ENCODE measurements around the gene SGO1.

SGO1 gene

DNA sequence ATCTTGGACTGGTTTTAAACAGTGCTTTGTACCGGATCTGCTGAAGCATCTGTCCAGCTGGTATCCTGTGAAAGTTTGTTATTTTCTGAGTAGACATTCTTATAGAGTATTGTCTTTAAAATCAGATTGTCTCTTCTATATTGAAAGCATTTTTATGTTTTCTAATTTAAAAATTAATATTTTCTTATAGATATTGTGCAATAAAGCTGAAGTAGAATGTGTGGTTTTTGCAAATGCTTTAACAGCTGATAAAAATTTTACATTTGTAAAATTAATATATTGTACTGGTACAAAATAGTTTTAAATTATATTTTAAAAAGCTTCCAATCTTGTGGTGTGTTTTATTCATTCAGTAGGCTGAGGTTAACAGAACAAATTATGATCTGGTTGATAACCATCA lies 31.9 kb downstream of the SGO1 start:
- DNase-seq, result no peak

DNA sequence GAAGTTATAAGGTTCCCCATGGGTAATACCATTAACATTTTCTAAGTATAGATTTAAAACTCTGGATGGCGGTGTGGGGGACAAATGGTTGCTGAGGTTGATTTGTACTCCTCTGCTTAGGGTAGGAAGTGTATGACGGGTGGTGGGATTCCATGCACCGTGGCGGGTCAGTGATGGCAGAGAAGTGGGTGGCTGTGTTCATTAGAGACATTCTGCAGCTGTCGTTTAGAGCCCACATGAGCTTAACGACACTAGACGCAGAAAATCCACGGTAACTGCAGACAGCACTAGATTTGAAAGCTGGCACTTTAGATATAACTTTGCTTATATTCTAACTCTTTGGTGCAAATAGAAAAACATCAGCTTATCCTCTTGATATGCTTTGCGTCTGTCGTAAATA lies 37.5 kb downstream of the SGO1 start:
- DNase-seq, result no peak

DNA sequence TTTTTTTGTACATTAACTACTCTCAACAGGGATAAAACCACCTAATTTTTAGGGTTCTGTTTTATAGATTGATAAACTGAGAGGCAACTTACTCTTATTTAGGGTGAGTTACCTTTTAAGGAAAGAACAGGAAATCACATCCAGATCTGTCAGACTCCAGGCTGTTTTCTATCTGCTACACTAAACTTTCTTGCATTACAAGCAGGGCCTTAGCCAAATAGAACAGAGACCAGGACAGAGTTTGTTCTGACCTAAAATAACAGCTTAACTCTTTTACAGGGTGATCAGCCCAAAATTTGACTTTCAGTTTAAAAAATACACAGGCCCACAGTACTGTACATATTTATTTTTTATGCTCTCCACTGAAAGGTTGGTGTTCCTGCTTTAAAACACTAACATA lies 38.6 kb downstream of the SGO1 start:
- no peak for DNase-seq

DNA sequence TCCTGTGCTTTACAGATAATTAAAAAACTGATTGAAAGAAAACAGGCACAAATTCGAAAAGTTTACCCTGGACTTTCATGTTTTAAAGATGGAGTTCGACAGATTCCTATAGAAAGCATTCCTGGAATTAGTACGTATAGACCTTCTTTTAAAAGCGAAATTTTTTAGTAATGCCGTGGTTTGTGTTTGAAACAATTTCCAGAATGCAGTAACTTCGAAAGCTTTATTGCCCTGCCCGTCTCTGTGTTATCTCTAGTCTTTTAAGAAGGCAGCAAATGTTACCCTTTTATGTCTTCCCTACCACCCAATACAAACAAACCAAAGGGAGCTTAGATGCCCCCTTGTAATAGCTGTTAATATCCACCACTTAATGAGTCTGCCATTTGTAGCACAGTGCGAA lies 39.7 kb downstream of the SGO1 start:
- no peak for DNase-seq

DNA sequence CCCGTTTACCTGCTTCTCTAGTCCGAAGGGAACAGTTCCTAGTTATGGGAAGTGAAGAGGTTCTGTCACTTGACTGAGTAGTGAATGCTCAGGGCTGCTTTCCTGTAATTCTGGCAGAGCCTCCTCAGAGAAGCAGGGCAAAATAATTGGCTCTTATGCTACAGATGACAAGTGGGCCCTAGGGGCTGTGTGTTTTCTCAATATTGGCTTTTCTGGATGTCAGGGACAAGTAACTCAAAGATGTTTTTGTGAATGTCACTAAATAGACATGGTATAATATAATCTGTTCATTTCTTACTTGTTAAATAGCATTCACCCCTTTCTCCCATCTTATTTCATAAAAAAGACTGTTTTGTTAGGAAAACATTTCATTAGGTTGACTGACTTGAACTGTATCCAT lies 40.1 kb downstream of the SGO1 start:
- DNase-seq, result no peak

DNA sequence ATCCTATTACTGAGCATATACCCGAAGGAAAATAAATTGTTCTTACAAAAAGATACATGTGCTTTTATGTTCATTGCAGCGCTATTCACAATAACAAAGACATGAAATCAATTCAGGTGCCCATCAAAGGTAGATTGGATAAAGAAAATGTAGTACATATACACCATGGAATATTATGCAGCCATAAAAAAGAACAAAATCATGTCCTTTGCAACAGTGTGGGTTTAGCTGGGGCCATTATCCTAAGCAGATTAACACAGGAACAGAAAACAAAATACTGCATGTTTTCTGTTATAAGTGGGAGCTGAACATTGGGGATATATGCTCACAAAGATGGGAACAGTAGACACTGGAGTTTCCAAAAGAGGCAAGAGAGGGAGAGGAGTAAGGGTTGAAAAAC lies 42.5 kb downstream of the SGO1 start:
- no peak for DNase-seq

DNA sequence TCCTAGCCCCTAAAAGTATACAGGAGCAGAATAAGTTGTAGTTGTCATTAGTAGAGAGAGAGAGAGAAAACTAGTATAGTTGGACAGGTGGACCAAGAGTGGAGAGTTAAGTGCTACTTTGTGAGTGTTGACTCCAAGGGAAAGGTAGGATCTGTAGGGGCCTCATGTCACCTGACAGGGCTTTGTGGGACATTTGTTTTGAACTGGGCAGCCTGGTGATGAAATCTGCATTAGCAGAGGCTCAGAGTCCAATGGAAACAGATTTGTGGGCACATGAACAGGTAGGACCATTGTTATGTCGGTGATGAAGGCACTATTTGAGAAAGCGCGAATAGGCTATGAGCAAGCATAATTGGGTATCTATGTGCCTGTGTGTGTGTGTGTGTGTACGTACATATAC lies 43.5 kb downstream of the SGO1 start:
- DNase-seq, result no peak

DNA sequence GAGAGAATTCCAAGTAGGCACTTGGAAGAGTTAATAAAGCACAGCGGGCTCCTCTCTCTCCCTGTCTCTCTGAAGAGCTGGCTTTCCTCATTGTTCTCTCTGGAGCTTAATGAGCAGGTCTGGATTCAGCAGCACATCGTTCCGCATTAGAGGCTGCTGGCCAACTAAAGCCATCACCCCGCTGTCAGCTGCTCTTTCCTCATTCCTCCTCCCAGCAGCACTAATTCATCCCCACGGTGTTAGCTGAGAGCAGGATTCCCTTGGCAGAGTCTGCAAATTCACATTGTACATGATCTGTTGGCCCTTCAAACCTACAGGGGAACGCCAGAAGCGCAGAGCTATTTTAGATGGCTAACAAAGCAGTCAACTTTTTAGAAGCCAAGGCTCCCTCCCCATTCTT lies 44.2 kb downstream of the SGO1 start:
- no peak for DNase-seq

DNA sequence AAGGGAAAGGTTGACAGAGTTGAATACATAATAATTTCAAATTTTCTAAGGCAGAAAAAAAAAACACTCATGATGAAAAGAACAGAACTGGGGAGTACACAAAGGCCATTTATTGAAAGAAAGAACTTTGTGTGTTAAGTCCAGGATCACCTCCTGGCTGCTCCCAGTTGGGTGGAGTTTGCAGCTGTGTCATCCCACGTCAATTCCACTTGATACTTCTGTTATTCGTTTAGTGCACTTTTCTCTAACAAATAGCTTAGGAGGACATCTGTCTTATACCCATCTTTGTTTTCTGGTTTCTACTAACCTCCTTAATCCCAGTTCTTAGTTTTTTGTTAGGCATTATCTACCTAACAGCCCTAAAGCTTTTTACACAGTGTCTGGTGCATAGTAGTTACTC lies 44.7 kb downstream of the SGO1 start:
- DNase-seq, result no peak

DNA sequence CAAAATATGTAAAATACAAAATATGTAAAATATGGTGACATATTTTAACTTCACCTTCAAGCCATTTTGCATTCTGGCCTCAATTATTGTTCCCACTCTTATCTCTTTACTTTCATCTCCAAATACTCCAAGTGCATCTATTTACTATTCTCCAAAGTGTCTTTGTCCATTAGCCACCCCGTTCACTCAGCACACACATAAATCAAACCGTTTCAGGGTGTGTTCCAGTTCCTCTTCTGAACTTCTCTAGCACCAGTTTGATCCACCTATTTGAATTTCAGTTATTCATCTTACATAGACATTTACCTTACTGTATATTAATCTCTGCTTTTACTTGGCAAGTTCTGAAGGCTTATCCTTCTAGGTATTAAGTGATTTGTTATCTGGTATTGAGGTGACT lies 45.1 kb downstream of the SGO1 start:
- no peak for DNase-seq

DNA sequence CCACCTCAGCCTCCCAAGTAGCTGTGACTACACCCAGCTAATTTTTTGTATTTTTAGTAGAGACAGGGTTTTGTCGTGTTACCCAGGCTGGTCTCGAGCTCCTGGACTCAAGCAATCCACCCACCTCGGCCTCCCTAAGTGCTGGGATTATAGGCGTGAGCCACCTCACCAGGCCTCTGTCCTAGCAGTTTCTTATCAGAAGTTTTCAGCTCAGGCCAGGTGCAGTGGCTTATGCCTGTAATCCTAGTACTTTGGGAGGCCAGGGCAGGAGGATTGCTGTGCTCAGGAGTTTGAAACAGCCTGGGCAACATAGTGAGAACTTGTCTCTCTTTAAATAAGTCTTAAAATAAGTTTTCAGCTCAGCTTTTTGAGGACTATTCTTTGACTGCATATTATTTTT lies 48.4 kb downstream of the SGO1 start:
- DNase-seq, result no peak

DNA sequence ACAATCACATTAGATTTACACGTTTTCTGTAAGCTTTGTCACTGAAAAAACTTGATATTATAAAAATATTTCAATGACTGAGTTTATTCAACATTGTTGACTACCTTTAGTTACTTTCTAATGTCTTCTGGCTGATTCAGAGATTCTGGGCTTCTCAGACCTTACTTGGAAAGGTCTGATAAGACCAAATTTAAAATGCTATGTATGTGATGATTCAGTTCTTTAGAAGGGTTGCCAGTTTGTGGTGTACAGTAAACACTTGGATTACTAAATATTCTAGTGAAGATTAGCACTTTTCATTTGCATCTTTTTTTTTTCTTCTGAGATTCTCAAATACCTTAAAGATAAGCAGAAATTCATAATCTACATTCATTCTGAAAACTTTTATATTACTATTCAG lies 49.8 kb downstream of the SGO1 start:
- no peak for DNase-seq

DNA sequence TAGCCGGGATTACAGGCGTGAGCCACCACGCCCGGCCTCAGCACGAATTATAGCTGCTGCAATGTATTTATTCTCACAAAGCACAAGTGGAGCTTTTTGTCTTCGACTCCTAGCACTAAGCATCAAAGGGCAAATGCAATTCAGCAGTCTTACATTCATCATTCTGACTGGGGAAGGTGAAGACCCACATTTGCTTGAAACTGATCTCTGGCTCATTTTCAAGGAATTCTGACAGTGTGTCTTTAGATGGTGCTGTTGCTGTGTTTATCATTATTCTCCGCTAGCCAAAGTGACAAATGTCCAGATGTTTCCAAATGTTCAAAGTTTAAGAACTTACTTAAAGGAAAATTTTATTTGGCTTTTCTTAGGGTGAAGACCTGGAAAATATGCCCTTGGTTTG lies 55.9 kb downstream of the SGO1 start:
- no peak for DNase-seq

DNA sequence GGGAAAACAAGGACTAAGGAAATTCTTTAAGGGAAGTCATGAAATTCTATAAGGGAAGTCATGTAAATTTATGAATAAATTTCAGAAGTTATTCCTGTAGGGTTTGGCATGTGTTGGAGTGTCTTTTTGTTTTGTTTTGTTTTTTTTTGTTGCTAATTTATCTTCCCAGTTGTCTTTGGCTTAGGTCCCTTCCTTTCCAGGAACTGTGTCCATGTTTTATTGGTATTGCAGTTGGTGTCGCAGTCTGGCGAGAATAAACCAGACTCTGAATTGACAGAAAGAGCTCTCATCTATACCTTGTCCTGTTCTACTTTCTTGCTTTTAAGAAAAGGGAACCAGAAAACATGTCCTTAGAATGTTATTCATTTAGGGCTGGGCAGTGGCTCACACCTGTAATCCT lies 57.6 kb downstream of the SGO1 start:
- no peak for DNase-seq

DNA sequence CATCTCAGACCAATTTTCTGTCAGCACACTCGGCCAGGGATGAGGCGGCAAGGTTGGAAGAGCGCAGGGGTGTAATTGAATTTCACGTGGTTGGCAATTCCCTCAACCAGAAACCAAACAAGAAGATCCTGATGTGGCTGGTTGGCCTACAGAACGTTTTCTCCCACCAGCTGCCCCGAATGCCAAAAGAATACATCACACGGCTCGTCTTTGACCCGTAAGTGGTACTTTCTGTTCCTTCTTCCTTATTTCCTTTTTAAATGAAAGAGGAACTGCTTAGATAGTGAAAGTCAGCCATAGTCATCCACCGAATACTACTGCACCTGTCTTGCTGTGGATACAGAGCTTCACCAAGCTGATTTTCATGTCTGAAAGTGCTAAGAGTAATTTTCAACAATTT lies 60.1 kb downstream of the SGO1 start:
- DNase-seq, result no peak

DNA sequence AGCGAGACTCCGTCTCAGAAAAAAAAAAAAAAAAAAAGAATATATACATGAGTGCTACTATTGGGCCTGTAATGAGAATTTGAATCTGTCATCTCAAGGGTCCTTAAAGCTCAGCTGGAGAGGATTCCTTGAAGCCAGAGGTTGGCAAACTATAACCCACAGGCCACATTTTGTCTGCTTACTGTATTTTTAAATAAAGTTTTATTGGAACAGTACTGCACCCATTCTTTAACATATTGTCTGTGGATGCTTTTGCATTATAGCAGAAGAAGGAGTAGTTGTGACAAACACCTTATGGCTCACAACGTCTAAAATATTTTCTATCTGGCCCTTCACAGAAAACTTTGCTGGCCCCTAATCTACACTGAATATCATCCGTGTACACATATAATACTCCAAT lies 60.7 kb downstream of the SGO1 start:
- DNase-seq, result no peak

DNA sequence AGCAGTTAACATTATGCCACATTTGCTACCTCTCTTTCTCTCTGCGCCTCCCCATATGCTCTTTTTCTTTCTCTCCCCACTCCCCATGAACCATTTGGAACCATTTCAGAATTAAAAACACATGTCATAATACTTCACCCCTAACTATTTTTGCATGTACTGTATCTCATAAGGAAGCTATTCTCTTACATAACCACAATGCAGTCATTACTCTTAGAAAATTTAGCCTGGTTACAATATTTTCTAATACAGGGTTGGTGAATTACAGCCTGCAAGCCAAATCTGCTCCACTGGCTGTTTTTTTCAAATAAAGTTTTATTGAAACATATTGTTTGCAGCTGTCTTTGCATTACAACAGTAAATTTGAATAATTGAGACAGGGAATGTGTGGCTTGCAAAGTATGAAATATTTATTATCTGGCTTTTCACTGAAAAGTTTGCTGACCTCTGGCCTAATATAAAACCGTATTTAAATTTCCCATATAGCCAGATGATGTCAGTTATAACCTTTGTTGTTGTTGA lies 62.8 kb downstream of the SGO1 start:
- DNase-seq, result no peak

DNA sequence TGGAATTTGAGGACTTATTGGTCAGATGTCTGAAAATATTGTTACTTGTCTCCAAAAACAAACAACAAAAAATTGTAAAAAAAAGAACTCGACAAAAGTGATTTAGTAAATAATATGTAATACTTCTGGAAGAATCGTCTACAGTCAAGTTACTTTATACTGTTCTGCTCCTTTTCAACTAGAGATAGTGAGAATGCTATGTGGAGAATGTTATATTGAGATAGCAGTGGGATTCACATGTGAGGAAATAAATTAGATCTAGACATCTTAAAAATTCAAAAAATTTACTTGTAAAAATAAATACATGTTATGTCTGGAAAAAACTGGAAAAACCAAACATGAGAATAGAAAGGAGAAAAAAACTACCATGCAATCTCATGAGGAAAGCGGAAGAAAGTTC lies 64.9 kb downstream of the SGO1 start:
- no peak for DNase-seq

Measured in stimulated activated CD4-positive, alpha-beta T cell treated with anti-CD3 and anti-CD28 coated beads, Interleukin-1b, Interleukin-23, amount 100 ng/mL, for 48 hours (primary cell).